NB4 (cell line): ENCODE data around the gene SEC24A.

Experiments used
- MYC ChIP-seq: IDR thresholded peaks from 2 replicates; pipeline ENCODE4 v1.6.1; 2011; ENCODE audit warnings: low read depth, low read length
- POLR2A ChIP-seq: IDR thresholded peaks from 2 replicates; pipeline ENCODE4 v1.6.1; 2011; ENCODE audit warnings: mild to moderate bottlenecking; ENCODE audit not compliant: insufficient read length; ENCODE audit errors: extremely low read depth
- TF ChIP-seq, protein P1 (sequence below): IDR thresholded peaks from one replicate; pipeline ENCODE4 v1.5.1; 2012; ENCODE audit warnings: low read depth, low read length
- TF ChIP-seq, protein P2 (sequence below): IDR thresholded peaks from 2 replicates; pipeline ENCODE4 v1.6.1; 2011; ENCODE audit warnings: low read depth, low read length

DNA sequence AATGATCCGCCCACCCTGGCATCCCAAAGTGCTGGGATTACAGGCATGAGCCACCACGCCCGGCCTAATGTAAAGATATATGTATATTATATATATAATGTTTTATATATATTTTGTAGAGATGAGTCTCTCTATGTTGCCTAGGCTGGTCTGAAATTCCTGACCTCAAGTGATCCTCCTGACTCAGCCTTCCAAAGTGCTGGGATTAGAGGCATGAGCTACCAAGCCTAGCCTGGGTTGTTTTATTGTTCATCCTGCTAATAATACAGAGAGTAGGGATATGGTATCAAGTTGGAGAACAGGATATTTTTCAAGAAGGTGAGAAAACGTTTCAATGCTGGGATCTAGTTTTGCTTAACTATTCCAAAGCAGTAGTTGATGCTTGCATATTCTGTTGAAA, 2.9 kb downstream of the SEC24A start:
- TF ChIP-seq, protein P1, sequence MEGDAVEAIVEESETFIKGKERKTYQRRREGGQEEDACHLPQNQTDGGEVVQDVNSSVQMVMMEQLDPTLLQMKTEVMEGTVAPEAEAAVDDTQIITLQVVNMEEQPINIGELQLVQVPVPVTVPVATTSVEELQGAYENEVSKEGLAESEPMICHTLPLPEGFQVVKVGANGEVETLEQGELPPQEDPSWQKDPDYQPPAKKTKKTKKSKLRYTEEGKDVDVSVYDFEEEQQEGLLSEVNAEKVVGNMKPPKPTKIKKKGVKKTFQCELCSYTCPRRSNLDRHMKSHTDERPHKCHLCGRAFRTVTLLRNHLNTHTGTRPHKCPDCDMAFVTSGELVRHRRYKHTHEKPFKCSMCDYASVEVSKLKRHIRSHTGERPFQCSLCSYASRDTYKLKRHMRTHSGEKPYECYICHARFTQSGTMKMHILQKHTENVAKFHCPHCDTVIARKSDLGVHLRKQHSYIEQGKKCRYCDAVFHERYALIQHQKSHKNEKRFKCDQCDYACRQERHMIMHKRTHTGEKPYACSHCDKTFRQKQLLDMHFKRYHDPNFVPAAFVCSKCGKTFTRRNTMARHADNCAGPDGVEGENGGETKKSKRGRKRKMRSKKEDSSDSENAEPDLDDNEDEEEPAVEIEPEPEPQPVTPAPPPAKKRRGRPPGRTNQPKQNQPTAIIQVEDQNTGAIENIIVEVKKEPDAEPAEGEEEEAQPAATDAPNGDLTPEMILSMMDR: no peak
- no peak for TF ChIP-seq POLR2A
- TF ChIP-seq, protein P2, sequence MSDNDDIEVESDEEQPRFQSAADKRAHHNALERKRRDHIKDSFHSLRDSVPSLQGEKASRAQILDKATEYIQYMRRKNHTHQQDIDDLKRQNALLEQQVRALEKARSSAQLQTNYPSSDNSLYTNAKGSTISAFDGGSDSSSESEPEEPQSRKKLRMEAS: no peak
- TF ChIP-seq MYC: no peak
